B cell (primary cell): ENCODE results near the gene MMP1.

Experiments used
- EZH2 ChIP-seq: IDR thresholded peaks from 2 replicates; pipeline ENCODE4 v1.6.1; 2012; ENCODE audit warnings: borderline replicate concordance, low read depth, mild to moderate bottlenecking, moderate library complexity, low read length; ENCODE audit not compliant: insufficient read depth, poor library complexity, severe bottlenecking
- TF ChIP-seq, protein P1 (sequence below): fragments of 200-600 bp; IDR thresholded peaks from one replicate; pipeline ENCODE4 v1.8.0; 2022; ENCODE audit warnings: antibody characterized with exemption, mild to moderate bottlenecking

DNA sequence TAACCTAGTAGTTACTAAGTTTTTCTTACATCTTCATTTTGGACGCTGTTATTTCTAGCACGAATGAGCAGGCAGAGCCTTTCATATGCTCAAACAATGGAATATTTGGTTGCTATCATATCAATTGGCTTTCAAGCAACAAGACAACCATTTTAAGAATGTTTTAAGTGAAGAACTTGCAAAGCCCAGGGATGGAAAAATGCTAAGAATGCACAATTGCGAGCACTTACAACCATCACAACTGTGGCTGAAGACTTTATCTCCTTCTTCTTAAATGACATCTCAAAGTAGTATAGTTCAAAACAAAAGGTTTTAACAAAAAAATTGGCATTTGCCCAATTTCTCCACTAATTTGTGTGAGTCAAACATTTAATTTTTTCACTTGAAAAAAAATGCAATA is 8.3 kb upstream of the MMP1 start:
- TF ChIP-seq, protein P1, sequence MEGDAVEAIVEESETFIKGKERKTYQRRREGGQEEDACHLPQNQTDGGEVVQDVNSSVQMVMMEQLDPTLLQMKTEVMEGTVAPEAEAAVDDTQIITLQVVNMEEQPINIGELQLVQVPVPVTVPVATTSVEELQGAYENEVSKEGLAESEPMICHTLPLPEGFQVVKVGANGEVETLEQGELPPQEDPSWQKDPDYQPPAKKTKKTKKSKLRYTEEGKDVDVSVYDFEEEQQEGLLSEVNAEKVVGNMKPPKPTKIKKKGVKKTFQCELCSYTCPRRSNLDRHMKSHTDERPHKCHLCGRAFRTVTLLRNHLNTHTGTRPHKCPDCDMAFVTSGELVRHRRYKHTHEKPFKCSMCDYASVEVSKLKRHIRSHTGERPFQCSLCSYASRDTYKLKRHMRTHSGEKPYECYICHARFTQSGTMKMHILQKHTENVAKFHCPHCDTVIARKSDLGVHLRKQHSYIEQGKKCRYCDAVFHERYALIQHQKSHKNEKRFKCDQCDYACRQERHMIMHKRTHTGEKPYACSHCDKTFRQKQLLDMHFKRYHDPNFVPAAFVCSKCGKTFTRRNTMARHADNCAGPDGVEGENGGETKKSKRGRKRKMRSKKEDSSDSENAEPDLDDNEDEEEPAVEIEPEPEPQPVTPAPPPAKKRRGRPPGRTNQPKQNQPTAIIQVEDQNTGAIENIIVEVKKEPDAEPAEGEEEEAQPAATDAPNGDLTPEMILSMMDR: no peak
- no peak for TF ChIP-seq EZH2
